HTR-8/SVneo (cell line): Measurements from ENCODE around the gene RABGGTA.

Experiments used
- DNase-seq: peaks from one replicate; pipeline ENCODE4 v3.0.0; 2011; ENCODE audit warnings: low spot score, mixed read lengths; ENCODE audit not compliant: insufficient read length
- FAIRE-seq: peaks from 2 replicates; lab custom pipeline; 2011; peaks lifted over from hg19 to GRCh38; lab: Jason Lieb, UNC

The RABGGTA gene

DNA sequence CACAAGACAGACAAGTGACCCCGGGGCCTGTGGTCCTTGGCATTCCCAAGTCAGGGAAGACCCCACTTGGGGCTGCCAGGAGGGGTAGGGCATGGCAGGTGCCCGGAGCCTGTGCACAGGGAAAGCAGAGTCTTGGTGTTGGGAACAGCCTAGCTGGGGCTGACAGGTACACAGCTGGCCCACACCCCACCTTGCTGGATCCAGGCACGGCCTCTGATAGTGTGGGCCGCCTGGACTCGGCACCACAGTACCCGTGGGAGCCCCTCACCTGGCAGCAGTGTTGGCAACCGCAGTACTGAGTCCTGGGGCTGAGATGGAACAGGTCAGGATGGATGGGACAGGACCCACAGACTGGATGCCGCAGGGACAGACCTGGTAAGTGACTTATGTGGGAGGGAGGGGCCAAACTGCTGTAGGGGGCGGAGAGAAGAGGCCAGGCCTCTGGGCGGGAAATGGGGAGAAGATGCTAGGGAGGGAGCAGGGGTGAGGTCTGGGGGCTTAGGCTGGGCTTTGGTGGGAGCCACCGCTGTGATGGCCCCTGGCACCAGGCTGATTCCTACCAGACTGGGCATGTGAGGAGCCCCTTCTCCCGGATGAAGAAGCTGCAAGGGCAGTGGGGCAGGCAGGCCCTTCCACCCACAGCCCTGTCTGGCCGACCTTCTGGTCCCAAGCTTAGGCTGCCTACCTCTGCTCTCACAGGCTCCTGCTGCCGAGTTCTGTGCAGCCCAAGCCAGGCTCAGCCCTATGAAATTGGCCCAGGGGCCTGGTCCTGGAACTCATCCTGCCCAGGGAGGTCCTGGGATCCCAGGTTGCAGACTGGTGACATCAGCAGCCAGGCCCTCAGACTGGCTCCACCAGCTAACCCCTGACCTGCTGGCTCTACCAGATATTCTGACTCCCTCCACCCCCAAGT lies 8.3 kb downstream of the RABGGTA start, which contains the start of gene TGM1:
Gene TGM1, minus strand, starts transcription at position 357 of the 913 bp plus-strand sequence. CDS start 825 bp downstream, outside the sequence.
- FAIRE-seq = no peak
- DNase-seq = no peak

GRCh38 chr14:24261969-24262327 lies 9.4 kb downstream of the RABGGTA start:
- DNase-seq = no peak
- no peak for FAIRE-seq

DNA sequence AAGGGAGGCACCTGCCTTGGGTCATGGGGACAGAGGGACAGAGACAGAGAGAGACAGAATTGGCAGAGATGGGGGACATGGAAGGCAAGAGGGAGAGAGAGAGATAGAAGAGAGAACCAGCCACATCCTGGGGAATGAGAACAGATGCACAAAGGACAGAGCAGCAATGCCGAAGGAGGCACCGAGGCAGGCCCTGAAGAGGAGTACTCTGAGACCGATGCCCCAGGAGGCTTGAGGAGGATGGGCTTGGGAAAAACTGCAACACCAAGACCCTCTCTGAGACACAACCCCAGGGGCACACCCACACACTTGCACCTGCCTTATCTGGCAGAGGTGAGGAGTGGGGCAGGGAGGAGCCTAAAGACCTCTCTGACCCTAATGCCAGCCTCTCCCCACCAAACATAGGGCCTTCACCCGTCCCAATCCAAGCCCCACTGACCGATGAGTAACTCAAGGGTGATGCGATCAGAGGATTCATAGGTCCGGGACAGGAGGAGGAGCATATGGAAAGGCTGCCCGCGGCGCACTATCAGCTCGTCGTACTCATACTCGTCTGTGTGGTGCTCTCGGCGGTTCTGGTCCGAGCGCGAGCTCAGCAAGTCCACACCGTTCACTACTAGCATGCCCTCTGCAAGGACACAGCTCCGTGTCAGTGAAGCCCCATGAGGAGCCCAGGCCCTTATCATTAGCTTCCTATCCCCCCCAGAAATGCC lies 10.0 kb downstream of the RABGGTA start:
- no peak for DNase-seq
- no peak for FAIRE-seq

DNA sequence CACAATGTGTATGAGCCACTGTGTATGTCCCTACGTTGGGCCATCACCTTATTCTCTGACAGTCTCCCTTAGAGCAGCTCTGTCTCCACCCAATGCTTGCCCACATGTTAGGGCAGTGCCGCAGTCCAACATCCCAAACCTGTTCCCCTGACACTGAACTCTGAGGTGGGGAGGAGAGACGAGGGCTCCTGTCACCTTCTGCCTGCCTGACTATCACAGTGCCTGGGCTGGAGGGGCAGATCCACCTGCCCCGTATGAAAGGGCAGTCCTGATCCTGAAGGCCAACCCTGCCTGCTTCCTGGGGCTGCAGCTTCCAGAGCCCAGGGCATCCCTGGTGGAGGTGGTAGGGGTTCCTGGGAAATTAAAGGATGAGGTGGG lies 10.6 kb downstream of the RABGGTA start:
- FAIRE-seq = no peak
- DNase-seq = no peak

DNA sequence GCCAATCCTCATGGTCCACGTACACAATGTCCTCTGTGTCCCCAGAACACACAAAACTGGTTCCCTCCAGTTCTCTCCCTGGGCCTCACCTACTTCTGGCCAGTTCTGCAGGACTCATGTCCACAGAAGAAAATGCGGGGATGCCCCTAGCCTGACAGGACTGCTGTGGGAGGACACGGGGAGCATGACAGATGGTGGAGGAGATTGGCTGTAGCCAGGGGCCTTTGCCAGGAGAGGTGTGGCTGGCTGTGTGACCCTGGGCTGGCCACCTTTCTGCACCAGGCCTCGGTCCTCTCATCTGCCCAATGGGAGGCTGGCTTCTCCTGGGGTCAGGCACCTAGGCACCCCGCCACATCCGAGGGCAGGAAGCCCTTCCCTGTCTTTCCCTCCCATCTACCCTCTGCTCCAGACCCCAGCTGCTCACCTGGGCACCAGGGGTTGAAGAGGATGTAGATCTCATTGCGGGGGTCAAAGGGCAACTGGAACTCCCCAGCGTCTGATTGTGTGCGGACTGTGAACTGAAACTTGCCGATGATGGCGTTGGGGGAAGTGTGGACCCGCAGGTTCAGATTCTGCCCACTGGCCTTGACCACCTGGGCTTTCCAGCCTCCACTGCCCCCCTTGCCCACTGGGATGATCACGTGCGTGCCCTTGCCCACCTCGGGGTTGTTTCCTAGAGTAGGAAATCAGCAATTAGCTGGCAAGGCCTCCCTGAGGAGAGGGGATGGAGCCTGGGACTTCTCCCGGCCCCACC lies 11.2 kb downstream of the RABGGTA start:
- FAIRE-seq (no peak), DNase-seq (no peak)

GRCh38 chr14:24259282-24260025 lies 11.9 kb downstream of the RABGGTA start:
- FAIRE-seq (no peak), DNase-seq (peak; percentile 19)

DNA sequence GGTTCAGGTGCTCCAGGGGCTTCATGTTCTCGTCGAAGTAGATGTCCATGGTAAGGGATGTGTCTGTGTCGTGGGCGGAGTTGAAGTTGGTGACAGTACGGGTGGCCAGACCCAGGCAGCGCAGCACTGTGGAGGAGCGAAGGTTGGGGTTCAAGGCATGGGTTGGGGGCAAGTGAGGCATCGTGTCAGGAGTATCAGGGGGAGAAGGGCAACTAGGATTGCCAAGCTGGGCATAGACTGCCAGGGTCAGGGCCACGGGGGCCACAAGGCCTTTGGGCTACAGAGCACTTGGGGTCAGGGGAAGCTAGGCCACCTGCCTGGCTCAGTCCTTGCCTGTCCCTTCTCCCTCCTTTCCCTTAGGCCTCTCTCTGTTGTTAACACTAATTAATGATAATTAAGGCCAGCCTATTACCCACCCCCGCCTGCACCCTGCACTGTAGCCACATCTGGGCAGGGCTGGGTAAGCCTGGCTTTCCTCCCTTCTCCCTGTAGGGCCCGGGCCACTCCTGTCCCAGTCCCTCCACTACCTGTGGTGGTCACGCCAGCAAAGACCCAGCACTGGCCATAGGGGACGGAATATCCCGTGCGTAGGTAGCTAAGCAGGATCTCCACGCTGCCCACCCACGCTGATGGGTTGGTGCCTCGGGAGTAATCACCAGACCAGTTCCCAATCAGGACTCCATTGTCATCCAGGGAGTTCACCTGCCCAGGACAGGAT lies 12.7 kb downstream of the RABGGTA start:
- FAIRE-seq (no peak), DNase-seq (no peak)

DNA sequence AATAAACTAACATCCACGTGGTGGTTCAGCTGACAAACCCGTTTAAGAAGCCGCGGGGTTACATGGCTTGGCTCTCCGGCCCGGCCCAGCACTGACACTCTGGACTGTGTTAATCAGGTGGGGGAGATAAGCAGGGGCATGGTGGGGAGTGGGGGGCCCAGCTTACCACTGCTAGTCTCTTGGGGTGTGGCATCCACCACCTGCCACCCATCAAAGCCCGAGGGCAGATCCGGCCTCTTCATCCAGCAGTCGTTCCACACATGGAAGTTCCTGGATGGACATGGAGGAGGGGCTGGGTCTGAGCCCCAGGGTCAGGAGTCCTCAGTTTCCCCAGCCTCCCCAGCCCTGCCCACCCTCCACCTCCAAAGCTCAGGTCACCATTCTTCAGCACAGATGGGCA lies 13.3 kb downstream of the RABGGTA start:
- no peak for DNase-seq
- FAIRE-seq = no peak

- FAIRE-seq (no peak), DNase-seq (no peak)
Observed at GRCh38 chr14:24256960-24257359, 14.4 kb downstream of the RABGGTA start.

DNA sequence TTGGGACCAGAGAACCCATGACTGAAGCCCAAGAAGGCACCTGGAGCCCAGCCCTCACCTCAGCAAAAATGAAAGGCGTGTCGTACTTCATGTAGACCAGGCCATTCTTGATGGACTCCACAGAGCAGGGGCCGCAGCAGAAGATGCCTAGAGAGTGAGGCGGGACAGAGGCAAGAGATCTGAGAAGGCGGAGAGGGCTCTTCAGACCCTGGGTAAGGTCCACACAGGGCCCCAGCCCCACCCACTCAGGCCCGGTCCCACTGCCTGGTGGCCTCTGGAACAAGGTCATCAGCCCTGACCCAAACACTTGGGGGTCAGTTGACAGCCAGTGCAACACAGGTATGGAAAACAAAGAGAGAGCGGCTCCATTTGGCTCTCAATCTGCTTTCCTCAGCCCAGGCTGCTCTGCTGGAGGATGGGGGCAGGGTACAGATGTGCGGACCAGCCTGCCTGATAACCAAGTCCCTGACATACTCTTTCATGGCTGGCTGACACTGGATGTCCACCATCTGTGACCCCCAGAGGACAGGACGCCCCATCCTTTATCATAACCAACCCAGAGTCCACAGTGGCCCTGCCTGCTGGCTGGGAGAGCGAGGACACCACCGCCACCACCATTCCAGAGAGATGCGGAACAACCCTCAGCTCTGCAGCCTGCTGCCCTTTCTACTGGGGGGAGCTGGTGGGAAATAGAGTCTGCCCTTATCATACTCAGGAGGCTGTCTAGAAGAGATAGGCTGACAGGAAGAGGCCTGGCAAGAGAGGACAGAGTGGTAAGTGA lies 15.3 kb downstream of the RABGGTA start:
- DNase-seq = no peak
- FAIRE-seq = no peak

GRCh38 chr14:24255438-24255837 lies 16.0 kb downstream of the RABGGTA start:
- no peak for DNase-seq
- FAIRE-seq = no peak

GRCh38 chr14:24254630-24255392 lies 16.6 kb downstream of the RABGGTA start:
- no peak for DNase-seq
- FAIRE-seq = no peak

DNA sequence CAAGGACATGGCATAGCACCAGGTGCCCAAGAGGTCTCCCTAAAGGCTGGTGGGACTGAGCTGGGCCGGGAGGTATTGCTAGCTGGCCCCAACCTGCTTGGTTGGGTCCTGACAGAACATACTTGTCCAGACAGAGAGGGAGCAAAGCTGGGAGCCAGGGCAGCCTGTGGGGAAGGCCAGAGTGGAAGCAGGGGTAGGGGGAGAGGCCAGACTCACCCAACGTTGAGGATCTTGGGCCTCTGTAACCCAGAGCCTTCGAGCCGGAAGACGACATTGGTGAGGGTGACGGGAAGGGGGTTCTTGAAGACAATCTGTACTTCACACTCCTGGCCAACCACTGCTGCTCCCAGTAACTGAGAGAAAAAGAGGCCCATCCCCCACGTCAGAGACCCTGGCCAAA lies 17.5 kb downstream of the RABGGTA start:
- DNase-seq (no peak), FAIRE-seq (no peak)

GRCh38 chr14:24252289-24253124 lies 18.9 kb downstream of the RABGGTA start:
- FAIRE-seq (no peak), DNase-seq (no peak)

- FAIRE-seq = no peak
- DNase-seq = no peak
Observed at GRCh38 chr14:24251880-24252288, 19.5 kb downstream of the RABGGTA start.

DNA sequence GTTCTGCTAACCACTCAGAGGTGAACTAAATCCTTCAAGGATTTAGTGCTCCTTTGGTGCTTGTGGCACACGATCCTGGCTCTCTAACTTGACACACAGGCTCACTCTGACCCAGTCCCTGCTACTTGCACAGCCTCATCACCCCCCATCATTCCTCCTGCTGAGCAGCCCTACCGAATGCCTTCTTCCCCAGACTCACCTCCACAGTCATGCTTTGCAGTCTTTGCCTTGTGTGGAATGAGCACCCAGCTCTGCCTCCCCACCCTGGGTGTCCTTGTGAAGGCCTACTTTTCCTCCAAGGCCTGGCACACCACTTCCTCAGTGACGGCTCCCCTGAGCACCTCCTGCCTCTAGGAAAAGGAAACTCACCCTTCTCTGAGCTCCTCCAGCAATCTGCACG lies 21.0 kb downstream of the RABGGTA start:
- FAIRE-seq (no peak), DNase-seq (no peak)
